ENCODE measurements around the gene DIAPH1.

DIAPH1 gene

GRCh38 chr5:141506381-141507155 lies 112.2 kb downstream of the DIAPH1 start:
- DNase-seq (ENCODE audit: low read depth) = no peak

- DNase-seq (ENCODE audit: low read depth) = no peak
Measured at GRCh38 chr5:141504216-141504615, 114.6 kb downstream of the DIAPH1 start.

- no peak for DNase-seq (ENCODE audit: low read depth)
Measured at GRCh38 chr5:141503681-141504080, 115.1 kb downstream of the DIAPH1 start.

- no peak for DNase-seq (ENCODE audit: low read depth)
Measured at GRCh38 chr5:141501761-141502160, 117.0 kb downstream of the DIAPH1 start.

- no peak for DNase-seq (ENCODE audit: low read depth)
Measured at GRCh38 chr5:141496038-141496437, 122.8 kb downstream of the DIAPH1 start.

- DNase-seq (ENCODE audit: low read depth) = no peak
Measured at GRCh38 chr5:141495453-141495811, 123.4 kb downstream of the DIAPH1 start.

- no peak for DNase-seq (ENCODE audit: low read depth)
Measured at GRCh38 chr5:141494761-141495452, 123.9 kb downstream of the DIAPH1 start.

- no peak for DNase-seq (ENCODE audit: low read depth)
Measured at GRCh38 chr5:141493500-141494422, 125.0 kb downstream of the DIAPH1 start.

- DNase-seq (ENCODE audit: low read depth) = no peak
Measured at GRCh38 chr5:141492168-141492885, 126.5 kb downstream of the DIAPH1 start.

- DNase-seq (ENCODE audit: low read depth) = no peak
Measured at GRCh38 chr5:141491323-141492167, 127.3 kb downstream of the DIAPH1 start.

GRCh38 chr5:141490771-141491170 lies 128.0 kb downstream of the DIAPH1 start:
- DNase-seq (ENCODE audit: low read depth) = no peak

GRCh38 chr5:141490271-141490670 lies 128.5 kb downstream of the DIAPH1 start:
- no peak for DNase-seq (ENCODE audit: low read depth)

GRCh38 chr5:141489841-141490240 lies 129.0 kb downstream of the DIAPH1 start:
- no peak for DNase-seq (ENCODE audit: low read depth)

- DNase-seq (ENCODE audit: low read depth) = no peak
Measured at GRCh38 chr5:141488591-141489561, 129.9 kb downstream of the DIAPH1 start, which contains the start of gene PCDHGC5. PCDHGC5 (plus strand) TSS chr5:141489081; CDS start chr5:141489241, 160 bp downstream.

GRCh38 chr5:141487131-141487530 lies 131.7 kb downstream of the DIAPH1 start:
- no peak for DNase-seq (ENCODE audit: low read depth)

- no peak for DNase-seq (ENCODE audit: low read depth)
Measured at GRCh38 chr5:141486091-141486490, 132.7 kb downstream of the DIAPH1 start.

- DNase-seq (ENCODE audit: low read depth) = no peak
Measured at GRCh38 chr5:141485321-141486055, 133.3 kb downstream of the DIAPH1 start.

GRCh38 chr5:141484641-141485311 lies 134.0 kb downstream of the DIAPH1 start, which contains the start of gene PCDHGC4:
PCDHGC4 (plus strand) TSS chr5:141485030; CDS start chr5:141485174, 144 bp downstream.
- DNase-seq (ENCODE audit: low read depth) = no peak

Measured in stimulated activated CD8-positive, alpha-beta memory T cell treated with anti-CD3 and anti-CD28 coated beads, Interleukin-7, amount 100 ng/mL, for 24 hours (primary cell).